Measurements from ENCODE around the gene UCP2.

- TF ChIP-seq EP300 (IDR thresholded peaks at IDR 0.05; ENCODE audit: borderline replicate concordance) (no peak), TEAD4 (IDR thresholded peaks at IDR 0.05) (no peak), CEBPB (IDR thresholded peaks at IDR 0.05) (no peak), REST (IDR thresholded peaks at IDR 0.05; ENCODE audit: low read depth) (no peak), YY1 (IDR thresholded peaks at IDR 0.05; ENCODE audit: low read depth) (no peak)
Observed at GRCh38 chr11:73965764-73966121, 16.9 kb downstream of the UCP2 start.

Measured in Ishikawa (cell line).